Adrenal gland (tissue), 5 donors: ENCODE data around the gene GAGE12J.
A peak's percentile ranks its signal among the peaks of the same experiment; 100 is the strongest.

ENCODE experiments used
- POLR2A ChIP-seq, 2 donors: fragments of 450-650 bp; IDR thresholded peaks; one replicate each; pipeline ENCODE4 v1.6.1; 2017; ENCODE audit warnings: antibody characterized with exemption in 2 of 2, mild to moderate bottlenecking in 2 of 2, moderate library complexity in 1 of 2
- TF ChIP-seq, protein P1 (sequence below), 6 experiments: fragments of 450-650 bp in 4 of 6; fragments of 200-600 bp in 2 of 6; sonication (generic) in 1 of 6; IDR thresholded peaks; 1 replicate in 5 of 6; 2 replicates in 1 of 6; pipeline versions ENCODE4 v1.5.1 to v1.8.0; 2016 to 2021; ENCODE audit warnings: antibody characterized with exemption in 6 of 6, mild to moderate bottlenecking in 2 of 6, moderate library complexity in 1 of 6
- donor health status: DM: no; HTN: no; CAD: no.

DNA sequence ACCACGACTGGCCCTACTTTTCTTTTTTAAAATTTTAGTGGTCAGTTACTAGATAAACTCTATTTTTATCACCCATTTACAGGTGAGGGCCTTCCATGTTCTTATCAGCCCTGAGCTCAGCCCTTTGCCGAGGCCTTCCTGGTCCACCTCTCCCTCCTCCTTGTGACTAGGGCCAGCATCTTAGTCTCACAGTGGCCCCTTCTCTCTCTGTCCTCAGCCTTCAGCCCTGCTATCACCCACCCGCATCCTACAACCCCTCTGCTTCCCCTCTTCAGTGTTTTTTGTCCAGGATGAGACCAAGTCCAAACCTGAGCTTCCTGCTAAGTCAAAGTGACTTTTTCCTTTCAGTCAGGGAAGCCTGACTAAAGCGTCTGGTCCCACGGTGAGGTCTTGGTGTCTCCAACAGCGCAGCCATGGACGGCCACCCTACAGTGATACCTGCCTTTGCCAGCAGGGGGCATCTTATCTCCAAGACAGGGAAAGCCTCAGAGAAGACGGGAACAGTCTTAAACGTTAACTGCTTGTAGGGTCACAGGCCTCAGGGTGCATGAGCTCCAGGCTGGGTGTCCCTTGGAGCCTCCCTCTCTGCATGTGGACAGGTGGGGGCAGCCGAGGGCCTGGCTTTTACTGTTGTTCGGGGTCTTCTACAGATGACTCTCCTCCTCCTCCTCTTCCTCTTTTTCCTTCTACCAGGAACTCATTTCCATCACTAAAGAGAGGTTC lies 30.1 kb upstream of the GAGE12J start:
- TF ChIP-seq, protein P1, sequence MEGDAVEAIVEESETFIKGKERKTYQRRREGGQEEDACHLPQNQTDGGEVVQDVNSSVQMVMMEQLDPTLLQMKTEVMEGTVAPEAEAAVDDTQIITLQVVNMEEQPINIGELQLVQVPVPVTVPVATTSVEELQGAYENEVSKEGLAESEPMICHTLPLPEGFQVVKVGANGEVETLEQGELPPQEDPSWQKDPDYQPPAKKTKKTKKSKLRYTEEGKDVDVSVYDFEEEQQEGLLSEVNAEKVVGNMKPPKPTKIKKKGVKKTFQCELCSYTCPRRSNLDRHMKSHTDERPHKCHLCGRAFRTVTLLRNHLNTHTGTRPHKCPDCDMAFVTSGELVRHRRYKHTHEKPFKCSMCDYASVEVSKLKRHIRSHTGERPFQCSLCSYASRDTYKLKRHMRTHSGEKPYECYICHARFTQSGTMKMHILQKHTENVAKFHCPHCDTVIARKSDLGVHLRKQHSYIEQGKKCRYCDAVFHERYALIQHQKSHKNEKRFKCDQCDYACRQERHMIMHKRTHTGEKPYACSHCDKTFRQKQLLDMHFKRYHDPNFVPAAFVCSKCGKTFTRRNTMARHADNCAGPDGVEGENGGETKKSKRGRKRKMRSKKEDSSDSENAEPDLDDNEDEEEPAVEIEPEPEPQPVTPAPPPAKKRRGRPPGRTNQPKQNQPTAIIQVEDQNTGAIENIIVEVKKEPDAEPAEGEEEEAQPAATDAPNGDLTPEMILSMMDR (IDR thresholded peaks at IDR 0.05) = peak; percentile 34 to 68 (median 59)
- no peak for TF ChIP-seq POLR2A (IDR thresholded peaks at IDR 0.05)
